Gastroesophageal sphincter (tissue), 3 donors: ENCODE results near the gene CA4.

ENCODE experiments used
- CTCF ChIP-seq, 4 experiments: fragments of 200-600 bp in 2 of 4; fragments of 450-650 bp in 2 of 4; sonication (generic) in 1 of 4; IDR thresholded peaks; one replicate each; pipeline ENCODE4 v1.5.1; 2017 to 2019; ENCODE audit warnings: antibody characterized with exemption in 4 of 4, mild to moderate bottlenecking in 2 of 4, moderate library complexity in 2 of 4
- EP300 ChIP-seq: sonication (generic); formaldehyde crosslinking; IDR thresholded peaks from one replicate; pipeline ENCODE4 v1.6.1; 2017; ENCODE audit warnings: antibody characterized with exemption, mild to moderate bottlenecking
- POLR2A ChIP-seq, 2 donors: fragments of 450-650 bp; IDR thresholded peaks; one replicate each; pipeline ENCODE4 v1.6.1; 2017; ENCODE audit warnings: antibody characterized with exemption in 2 of 2, mild to moderate bottlenecking in 2 of 2, moderate library complexity in 1 of 2
- POLR2AphosphoS5 ChIP-seq: sonication (generic); formaldehyde crosslinking; IDR thresholded peaks from one replicate; pipeline ENCODE4 v1.6.1; 2017; ENCODE audit warnings: antibody characterized with exemption

DNA sequence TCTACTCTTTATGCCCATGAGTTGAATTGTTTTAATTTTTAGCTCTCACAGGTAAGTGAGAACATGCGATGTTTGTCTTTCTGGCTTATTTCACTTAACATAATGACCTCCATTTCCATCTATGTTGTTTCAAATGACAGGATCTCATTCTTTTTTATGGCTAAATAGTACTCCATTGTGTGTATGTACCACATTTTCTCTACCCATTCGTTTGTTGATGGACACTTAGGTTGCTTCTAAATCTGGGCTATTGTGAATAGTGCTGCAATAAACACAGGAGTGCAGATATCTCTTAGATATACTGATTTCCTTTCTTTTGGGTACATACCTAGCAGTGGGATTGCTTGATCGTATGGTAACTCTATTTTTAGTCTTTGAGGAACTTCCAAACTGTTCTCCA lies 19.3 kb upstream of the CA4 start:
- TF ChIP-seq CTCF (IDR thresholded peaks at IDR 0.05): no peak
- no peak for TF ChIP-seq POLR2AphosphoS5
- no peak for TF ChIP-seq POLR2A (IDR thresholded peaks at IDR 0.05)
- TF ChIP-seq EP300: no peak
